GM13977 (cell line): Measurements from ENCODE around the gene RASL10A.

ENCODE experiments used
- DNase-seq: peaks from one replicate; pipeline ENCODE4 v3.0.0; 2012; ENCODE audit warnings: low spot score
- in situ Hi-C: fragments of 300-500 bp; cut with MboI; formaldehyde crosslinking; loops from one replicate; pipeline ENCODE4 v1.12.0; 2022; ENCODE audit warnings: low sequenced_read_pairs, low pct_unique_long_range_greater_than_20kb, mixed read lengths, inconsistent platforms; ENCODE audit not compliant: unreplicated experiment
- TF ChIP-seq, protein P1 (sequence below): IDR thresholded peaks from 2 replicates; pipeline ENCODE4 v1.5.1; 2012; ENCODE audit warnings: mild to moderate bottlenecking, control low read depth; ENCODE audit not compliant: insufficient read depth; ENCODE audit errors: extremely low read depth, missing control alignments

Gene RASL10A

DNA sequence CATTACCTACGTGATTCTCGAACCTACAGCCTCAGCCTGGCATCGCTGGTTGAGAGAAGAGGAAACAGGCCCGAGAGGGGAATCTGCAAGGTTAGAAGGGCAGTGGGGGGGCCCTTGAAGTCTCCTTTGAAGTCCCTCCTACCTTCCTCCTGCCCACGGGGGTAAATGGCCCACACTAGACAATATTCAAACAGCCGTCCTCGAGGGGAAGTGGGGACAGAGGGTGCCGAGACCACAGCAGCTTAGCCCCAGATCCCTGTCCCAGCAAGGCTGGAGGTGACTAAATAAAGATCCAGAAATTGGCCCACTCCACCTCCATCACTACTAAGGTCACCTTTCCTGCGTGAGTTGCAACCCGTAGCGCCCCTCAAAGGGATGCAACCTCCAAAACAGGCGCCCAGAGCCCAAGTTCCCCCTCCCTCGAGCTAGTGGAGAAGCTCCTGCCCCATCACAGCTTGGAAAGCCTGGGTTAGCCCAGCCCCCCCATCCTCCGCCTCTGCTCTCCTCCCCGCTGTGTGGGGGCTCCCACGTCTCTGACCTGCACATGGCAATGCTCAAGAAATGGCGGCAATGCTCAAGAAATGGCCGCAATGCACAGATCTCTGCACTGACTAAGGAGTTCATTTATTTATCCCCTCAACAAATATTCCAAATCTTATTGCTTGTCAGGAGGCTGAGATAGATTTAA, 788 bp upstream of the RASL10A start:
- TF ChIP-seq, protein P1, sequence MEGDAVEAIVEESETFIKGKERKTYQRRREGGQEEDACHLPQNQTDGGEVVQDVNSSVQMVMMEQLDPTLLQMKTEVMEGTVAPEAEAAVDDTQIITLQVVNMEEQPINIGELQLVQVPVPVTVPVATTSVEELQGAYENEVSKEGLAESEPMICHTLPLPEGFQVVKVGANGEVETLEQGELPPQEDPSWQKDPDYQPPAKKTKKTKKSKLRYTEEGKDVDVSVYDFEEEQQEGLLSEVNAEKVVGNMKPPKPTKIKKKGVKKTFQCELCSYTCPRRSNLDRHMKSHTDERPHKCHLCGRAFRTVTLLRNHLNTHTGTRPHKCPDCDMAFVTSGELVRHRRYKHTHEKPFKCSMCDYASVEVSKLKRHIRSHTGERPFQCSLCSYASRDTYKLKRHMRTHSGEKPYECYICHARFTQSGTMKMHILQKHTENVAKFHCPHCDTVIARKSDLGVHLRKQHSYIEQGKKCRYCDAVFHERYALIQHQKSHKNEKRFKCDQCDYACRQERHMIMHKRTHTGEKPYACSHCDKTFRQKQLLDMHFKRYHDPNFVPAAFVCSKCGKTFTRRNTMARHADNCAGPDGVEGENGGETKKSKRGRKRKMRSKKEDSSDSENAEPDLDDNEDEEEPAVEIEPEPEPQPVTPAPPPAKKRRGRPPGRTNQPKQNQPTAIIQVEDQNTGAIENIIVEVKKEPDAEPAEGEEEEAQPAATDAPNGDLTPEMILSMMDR: no peak
- no peak for DNase-seq
- in situ Hi-C loops: no loop called here

DNA sequence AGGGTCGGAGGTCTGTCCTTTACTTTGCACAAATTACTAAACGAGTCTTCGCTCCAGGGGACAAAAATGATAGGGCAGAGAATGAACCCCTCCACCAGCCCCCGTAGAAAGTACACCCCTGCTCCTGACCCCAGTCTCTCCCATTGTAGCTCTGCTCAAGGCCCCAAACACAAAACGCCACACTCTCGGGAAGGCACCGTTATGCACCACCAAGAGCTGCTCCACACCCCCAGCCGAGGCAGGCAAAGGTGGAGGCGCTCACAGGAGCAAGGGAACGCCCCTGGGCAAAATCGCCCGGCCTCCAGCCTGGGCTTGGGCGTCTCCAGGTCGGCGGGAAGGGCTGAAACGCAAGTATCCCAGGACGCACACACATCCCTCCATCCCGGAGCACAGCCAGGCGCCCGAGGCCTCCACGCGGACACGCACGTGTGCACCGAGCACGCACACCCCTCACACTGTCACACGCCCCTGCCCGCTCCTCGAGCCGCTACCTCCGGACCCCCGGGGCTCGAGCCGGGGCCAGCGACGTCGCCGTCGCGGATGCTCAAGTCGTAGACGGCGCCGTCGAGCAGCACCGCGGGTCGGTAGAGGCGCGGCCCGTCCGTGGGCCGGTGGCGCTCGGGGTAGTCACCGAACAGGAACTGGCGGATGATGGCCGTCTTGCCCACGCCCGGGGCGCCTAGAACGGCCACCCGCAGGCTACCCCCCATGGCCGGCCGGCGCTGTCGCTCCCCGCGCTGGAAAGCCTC, 786 bp downstream of the RASL10A start:
- DNase-seq: no peak
- in situ Hi-C loops: no loop called here
- TF ChIP-seq, protein P1: no peak

DNA sequence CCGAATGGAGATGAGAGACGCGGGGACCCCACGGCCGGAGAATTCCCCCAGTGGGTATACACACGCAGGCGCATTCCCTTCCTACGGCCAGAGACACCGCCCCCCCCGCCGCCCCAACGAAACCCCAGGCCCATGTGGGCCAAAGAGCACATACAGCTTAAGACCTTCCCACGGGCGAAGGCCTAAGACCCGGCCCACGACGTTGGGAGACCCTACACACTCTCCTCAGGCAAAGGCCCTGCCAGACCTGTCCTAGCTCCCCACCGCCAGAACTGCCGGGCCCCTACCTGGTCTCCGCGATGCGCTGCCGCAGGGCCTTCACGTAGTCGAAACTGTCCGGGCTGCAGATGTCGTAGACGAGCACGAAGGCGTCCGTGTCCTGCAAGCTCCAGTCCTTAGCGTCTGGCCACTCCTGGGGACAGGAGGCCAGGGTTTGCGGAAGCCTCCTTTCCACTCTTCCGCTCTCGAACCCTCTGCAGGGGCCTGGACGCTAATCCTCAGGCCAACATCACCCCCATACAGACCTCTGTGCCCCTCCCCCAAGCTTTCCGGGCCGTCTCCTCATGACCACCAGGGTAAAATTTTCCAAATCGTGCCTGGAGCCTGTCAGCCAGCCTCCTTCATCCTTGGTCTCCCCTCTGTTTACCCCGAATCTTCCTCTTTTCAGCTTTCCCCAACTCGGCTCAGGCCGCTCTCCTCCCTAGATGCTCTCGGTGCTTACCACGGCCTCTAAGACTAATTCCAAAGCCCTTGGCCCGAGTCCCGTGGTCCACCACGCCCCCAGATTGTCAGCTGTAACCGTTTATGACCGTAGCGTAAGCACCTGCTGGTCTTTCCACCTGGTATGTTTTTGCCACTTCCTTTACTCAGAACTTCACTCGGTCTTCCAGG, 1.7 kb downstream of the RASL10A start:
- in situ Hi-C loops: no loop called here
- DNase-seq: no peak
- TF ChIP-seq, protein P1: no peak

DNA sequence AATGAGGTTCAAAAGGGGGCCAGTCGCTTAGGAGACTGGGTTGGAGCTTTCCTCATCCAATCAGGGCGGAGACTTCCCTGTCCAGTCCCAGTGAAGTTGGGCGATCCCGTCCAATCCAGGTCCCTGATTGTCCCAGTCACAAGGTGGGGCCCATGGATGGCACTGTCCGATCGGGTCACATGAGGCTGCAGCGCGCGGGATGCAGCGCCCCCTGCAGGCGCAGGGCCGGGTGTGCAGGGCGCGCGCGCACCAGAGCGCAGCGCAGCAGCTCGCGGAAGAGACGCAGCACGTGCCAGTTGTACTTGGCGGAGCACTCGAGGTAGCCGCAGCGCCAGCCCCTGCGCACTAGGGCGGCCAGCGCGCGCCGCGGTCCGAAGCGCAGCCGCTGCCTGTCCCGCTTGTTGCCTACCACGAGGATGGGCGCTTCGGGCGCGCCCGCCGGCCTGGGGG, 2.3 kb downstream of the RASL10A start:
- in situ Hi-C loops: no loop called here
- DNase-seq: peak; percentile 79
- TF ChIP-seq, protein P1: peak; percentile 71

DNA sequence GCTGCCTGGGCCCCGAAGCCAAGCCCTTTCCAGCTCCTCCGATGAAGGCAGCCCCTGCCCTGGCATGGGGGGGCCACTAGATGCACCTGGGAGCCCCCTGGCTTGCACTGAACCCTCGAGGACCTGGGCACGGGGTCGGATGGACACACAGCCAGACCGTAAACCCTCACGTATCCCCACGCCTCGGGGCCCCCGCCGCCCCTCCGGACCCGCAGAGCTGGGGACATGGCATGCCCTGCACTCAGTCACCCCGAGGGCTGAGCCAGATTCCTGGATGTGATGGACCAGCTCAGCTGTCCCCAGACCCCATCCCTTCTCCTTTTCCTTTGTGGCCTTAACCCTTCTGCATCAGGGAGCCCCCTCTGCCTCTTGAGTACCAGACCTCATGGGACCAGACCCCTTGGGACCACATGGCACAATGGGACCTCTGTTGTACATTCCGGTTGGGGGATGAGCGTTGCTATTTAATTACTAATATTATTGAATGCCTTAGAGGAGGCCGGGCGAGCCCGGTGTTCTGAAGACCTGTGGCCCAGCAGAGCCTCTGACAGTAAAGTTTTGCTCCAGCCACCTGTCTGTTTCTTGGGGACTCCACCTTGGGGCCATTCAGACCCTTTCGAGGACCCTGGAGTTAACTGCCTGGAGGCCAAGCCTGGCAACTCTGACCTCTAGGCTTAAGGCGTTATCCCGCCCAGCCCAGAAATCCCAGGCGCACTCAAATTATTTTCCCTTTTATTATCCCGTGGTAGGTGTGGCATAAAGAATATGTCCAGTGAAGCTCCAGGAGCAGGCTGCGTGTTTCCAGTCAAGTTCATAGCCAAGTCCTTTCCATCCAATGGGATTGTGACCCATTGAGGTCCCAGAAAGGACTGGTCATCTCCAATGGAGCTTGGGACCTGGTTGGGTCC, 3.0 kb downstream of the RASL10A start:
- in situ Hi-C loops: no loop called here
- DNase-seq: no peak
- TF ChIP-seq, protein P1: no peak
